ENCODE measurements around the gene DTYMK. TPM values are rescaled to one million over a fixed set of nuclear protein-coding genes. Genes with fewer than 3 reads are reported as not detected.
A peak's percentile ranks its signal among the peaks of the same experiment; 100 is the strongest.

The DTYMK gene
- total RNA-seq, 1 donor: 14.1 TPM

- H3K79me2 ChIP-seq (ENCODE audit: insufficient read depth, low read length): no peaks in the 10 kb centered on the region
- H3K27ac ChIP-seq (ENCODE audit: low read depth, low read length): no peak overlapping the region
- no peak overlapping the region for H3K4me3 ChIP-seq (ENCODE audit: insufficient read depth, low read length)
- no peak overlapping the region for H2AFZ ChIP-seq (ENCODE audit: low read length)
- peaks cover 6% of the 10 kb centered on the region for H3K9me3 ChIP-seq (ENCODE audit: low read depth, low read length)
- no peaks in the 10 kb centered on the region for H3K27me3 ChIP-seq (ENCODE audit: insufficient read depth, low read length)
- no peaks in the 10 kb centered on the region for H4K20me1 ChIP-seq (ENCODE audit: insufficient read depth, low read length)
- no peaks in the 10 kb centered on the region for H3K4me1 ChIP-seq (ENCODE audit: insufficient read depth, low read length)
- peak; percentile 70 for DNase-seq (ENCODE audit: insufficient read length, low spot score, missing footprints)
- H3K36me3 ChIP-seq (ENCODE audit: insufficient read depth, low read length): peaks cover 41% of the 10 kb centered on the region
- H3K4me2 ChIP-seq (ENCODE audit: insufficient read depth, low read length): no peak overlapping the region
- no peak for TF ChIP-seq CTCF (IDR thresholded peaks at IDR 0.05; ENCODE audit: extremely low read depth, low read depth, low read length)
These were observed 33.5 kb upstream of the DTYMK start for GRCh38 chr2:241720099-241720498.

DNA sequence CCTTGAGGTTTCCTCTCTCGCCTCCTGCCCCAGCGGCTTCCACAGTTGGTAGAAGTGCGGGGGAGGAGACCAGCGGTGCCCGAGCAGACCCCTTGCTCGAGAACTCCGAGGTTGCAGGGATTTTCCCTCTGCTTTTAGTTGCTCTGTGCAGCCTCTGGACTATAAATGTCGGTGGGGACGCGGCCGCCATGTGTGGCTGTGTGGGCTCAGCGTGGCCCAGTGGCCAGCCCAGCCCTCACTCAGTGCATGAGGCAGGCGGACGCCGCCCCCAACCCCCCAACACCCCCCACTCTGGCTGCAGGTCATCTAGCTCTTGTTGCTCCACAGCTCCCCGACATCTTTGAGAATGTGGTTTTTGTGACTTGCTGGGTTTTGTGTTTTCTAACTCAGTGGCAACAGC, 32.5 kb upstream of the DTYMK start:
- H3K4me3 ChIP-seq (ENCODE audit: insufficient read depth, low read length): no peak overlapping the region
- H3K4me1 ChIP-seq (ENCODE audit: insufficient read depth, low read length): no peaks in the 10 kb centered on the region
- no peak overlapping the region for H3K27ac ChIP-seq (ENCODE audit: low read depth, low read length)
- H3K9me3 ChIP-seq (ENCODE audit: low read depth, low read length): peaks cover 6% of the 10 kb centered on the region
- TF ChIP-seq CTCF (IDR thresholded peaks at IDR 0.05; ENCODE audit: extremely low read depth, low read depth, low read length): no peak
- DNase-seq (ENCODE audit: insufficient read length, low spot score, missing footprints): peak; percentile 49
- no peaks in the 10 kb centered on the region for H3K79me2 ChIP-seq (ENCODE audit: insufficient read depth, low read length)
- peaks cover 41% of the 10 kb centered on the region for H3K36me3 ChIP-seq (ENCODE audit: insufficient read depth, low read length)
- no peaks in the 10 kb centered on the region for H3K27me3 ChIP-seq (ENCODE audit: insufficient read depth, low read length)
- H4K20me1 ChIP-seq (ENCODE audit: insufficient read depth, low read length): no peaks in the 10 kb centered on the region
- no peak overlapping the region for H3K4me2 ChIP-seq (ENCODE audit: insufficient read depth, low read length)
- H2AFZ ChIP-seq (ENCODE audit: low read length): no peak overlapping the region

- H3K79me2 ChIP-seq (ENCODE audit: insufficient read depth, low read length): peaks cover 3% of the 10 kb centered on the region
- no peak overlapping the region for H2AFZ ChIP-seq (ENCODE audit: low read length)
- no peaks in the 10 kb centered on the region for H3K27me3 ChIP-seq (ENCODE audit: insufficient read depth, low read length)
- no peaks in the 10 kb centered on the region for H3K9me3 ChIP-seq (ENCODE audit: low read depth, low read length)
- no peaks in the 10 kb centered on the region for H4K20me1 ChIP-seq (ENCODE audit: insufficient read depth, low read length)
- no peak overlapping the region for H3K4me2 ChIP-seq (ENCODE audit: insufficient read depth, low read length)
- no peak overlapping the region for H3K4me3 ChIP-seq (ENCODE audit: insufficient read depth, low read length)
- H3K36me3 ChIP-seq (ENCODE audit: insufficient read depth, low read length): peaks cover 58% of the 10 kb centered on the region
- DNase-seq (ENCODE audit: insufficient read length, low spot score, missing footprints): no peak
- TF ChIP-seq CTCF (IDR thresholded peaks at IDR 0.05; ENCODE audit: extremely low read depth, low read depth, low read length): no peak
- H3K4me1 ChIP-seq (ENCODE audit: insufficient read depth, low read length): no peaks in the 10 kb centered on the region
- H3K27ac ChIP-seq (ENCODE audit: low read depth, low read length): no peak overlapping the region
These were observed 22.3 kb upstream of the DTYMK start for GRCh38 chr2:241708879-241709278.

GRCh38 chr2:241706537-241706936, 19.9 kb upstream of the DTYMK start:
- peaks cover 9% of the 10 kb centered on the region for H3K4me1 ChIP-seq (ENCODE audit: insufficient read depth, low read length)
- H3K9me3 ChIP-seq (ENCODE audit: low read depth, low read length): no peaks in the 10 kb centered on the region
- H2AFZ ChIP-seq (ENCODE audit: low read length): no peak overlapping the region
- H3K4me2 ChIP-seq (ENCODE audit: insufficient read depth, low read length): no peak overlapping the region
- peaks cover 10% of the 10 kb centered on the region for H4K20me1 ChIP-seq (ENCODE audit: insufficient read depth, low read length)
- no peak overlapping the region for H3K27ac ChIP-seq (ENCODE audit: low read depth, low read length)
- no peak overlapping the region for H3K4me3 ChIP-seq (ENCODE audit: insufficient read depth, low read length)
- DNase-seq (ENCODE audit: insufficient read length, low spot score, missing footprints): no peak
- peaks cover 19% of the 10 kb centered on the region for H3K79me2 ChIP-seq (ENCODE audit: insufficient read depth, low read length)
- no peak for TF ChIP-seq CTCF (IDR thresholded peaks at IDR 0.05; ENCODE audit: extremely low read depth, low read depth, low read length)
- H3K27me3 ChIP-seq (ENCODE audit: insufficient read depth, low read length): no peaks in the 10 kb centered on the region
- H3K36me3 ChIP-seq (ENCODE audit: insufficient read depth, low read length): peaks cover 42% of the 10 kb centered on the region

Data from osteoblast (primary cell).